A172 (cell line): ENCODE data around the gene CLEC16A. TPM values are rescaled to one million over a fixed set of nuclear protein-coding genes. Genes with fewer than 3 reads are reported as not detected.

Source experiments
- DNase-seq: peaks from one replicate; pipeline ENCODE4 v3.0.0-alpha.2; 2015; ENCODE audit warnings: low spot score
- total RNA-seq: library from RNA; depleted of rRNA; stranded (reverse); fragments of >200 nt; shearing (Covaris generic); gene quantifications from 2 replicates; pipeline ENCODE4 v1.2.3, GENCODE V29; 2014; rRNA removed

Gene CLEC16A
- 13.3 and 17.3 TPM in 2 replicates for total RNA-seq

- peak; percentile 89 for DNase-seq
Measured at GRCh38 chr16:10944249-10945064, at the start of gene CLEC16A. TSS of gene CLEC16A (plus strand) at chr16:10944564. CDS start at chr16:10944718, 154 bp downstream.

- DNase-seq: peak; percentile 27
Measured at GRCh38 chr16:10895053-10895946, 49.1 kb upstream of the CLEC16A start.

- DNase-seq: no peak
Measured at GRCh38 chr16:10896165-10896564, 48.2 kb upstream of the CLEC16A start.

GRCh38 chr16:10896723-10897122 lies 47.6 kb upstream of the CLEC16A start:
- DNase-seq: no peak

GRCh38 chr16:10897134-10897533 lies 47.2 kb upstream of the CLEC16A start:
- DNase-seq: no peak

- DNase-seq: no peak
Measured at GRCh38 chr16:10902999-10903398, 41.4 kb upstream of the CLEC16A start.

GRCh38 chr16:10906482-10906881 lies 37.9 kb upstream of the CLEC16A start:
- no peak for DNase-seq

- DNase-seq: no peak
Measured at GRCh38 chr16:10906914-10907756, 37.2 kb upstream of the CLEC16A start.

- no peak for DNase-seq
Measured at GRCh38 chr16:10907757-10908045, 36.7 kb upstream of the CLEC16A start.

GRCh38 chr16:10911267-10911666 lies 33.1 kb upstream of the CLEC16A start:
- no peak for DNase-seq

GRCh38 chr16:10916534-10916933 lies 27.8 kb upstream of the CLEC16A start:
- DNase-seq: no peak

GRCh38 chr16:10918294-10919002 lies 25.9 kb upstream of the CLEC16A start:
- DNase-seq: peak; percentile 89

GRCh38 chr16:10919003-10919351 lies 25.4 kb upstream of the CLEC16A start:
- no peak for DNase-seq

- peak; percentile 13 for DNase-seq
Measured at GRCh38 chr16:10920726-10921427, 23.5 kb upstream of the CLEC16A start.

- no peak for DNase-seq
Measured at GRCh38 chr16:10921536-10922327, 22.6 kb upstream of the CLEC16A start.

GRCh38 chr16:10922328-10923145 lies 21.8 kb upstream of the CLEC16A start:
- peak; percentile 39 for DNase-seq

GRCh38 chr16:10923146-10923649 lies 21.2 kb upstream of the CLEC16A start:
- DNase-seq: no peak

GRCh38 chr16:10923650-10924214 lies 20.6 kb upstream of the CLEC16A start:
- DNase-seq: no peak
